Psoas muscle (tissue), 8 donors: ENCODE results near the gene PRORP. TPM values are rescaled to one million over a fixed set of nuclear protein-coding genes. Genes with fewer than 3 reads are reported as not detected.

Source experiments
- ATAC-seq, 4 donors: fragments of 200-7000 bp; cut with Tn5 transposase; one replicate each; pipeline ENCODE4 v1.9.1; 2020; ENCODE audit warnings: moderate library complexity in 3 of 4, mild to moderate bottlenecking in 2 of 4
- DNase-seq, 2 donors: peaks; one replicate each; pipeline ENCODE4 v3.0.0-alpha.2; 2020
- H3K27ac ChIP-seq: fragments of 200-600 bp; one replicate; pipeline ENCODE4 v1.8.0; 2022
- H3K27me3 ChIP-seq, 3 donors: fragments of 200-600 bp in 1 of 3; one replicate each; pipeline versions ENCODE4 v1.6.1 to v1.8.0; 2013 to 2022; ENCODE audit warnings: low read length in 2 of 3, mild to moderate bottlenecking in 2 of 3, moderate library complexity in 1 of 3; ENCODE audit not compliant: insufficient read depth in 3 of 3
- H3K36me3 ChIP-seq, 2 donors: fragments of 200-600 bp in 1 of 2; one replicate each; pipeline versions ENCODE4 v1.6.1 to v1.8.0; 2013 to 2022; ENCODE audit warnings: low read depth in 1 of 2, mild to moderate bottlenecking in 1 of 2, moderate library complexity in 1 of 2; ENCODE audit not compliant: insufficient read depth in 1 of 2
- H3K4me1 ChIP-seq: fragments of 200-600 bp; one replicate; pipeline ENCODE4 v1.8.0; 2022
- H3K4me3 ChIP-seq: fragments of 200-600 bp; one replicate; pipeline ENCODE4 v1.8.0; 2022; ENCODE audit warnings: mild to moderate bottlenecking
- H3K9me3 ChIP-seq: fragments of 200-600 bp; one replicate; pipeline ENCODE4 v1.8.0; 2022
- WGBS, 3 donors: extraction: QIAGEN DNeasy Blood & Tissue Kit; methylation state at CpG; one replicate each; pipeline versions ENCODE4 v1.1.6 to v1.1.7; 2013; 5-methylcytosine and 5-hydroxymethylcytosine counted together
- intact Hi-C, 2 donors: fragments of 100-400 bp; cut with DNase I; formaldehyde crosslinking; loops; one replicate each; pipeline versions ENCODE4 v1.11.0 to v1.14.2; 2022
- polyA plus RNA-seq, 3 donors: library from polyadenylated mRNA; stranded (reverse); fragments of 200-250 nt; gene quantifications; one replicate each; pipeline ENCODE4 v1.2.3, GENCODE V29; 2013
- total RNA-seq, 4 donors: library from RNA; stranded (reverse); fragmentation: NEBNext Ultra II Directional in 2 of 4; extraction: Animal tissue kit (Norgen Biotek cat#: 25700) in 2 of 4; gene quantifications; one replicate each; pipeline versions ENCODE4 v1.2.1 to v1.2.4, GENCODE V29; 2021 to 2023
- TF ChIP-seq, protein P1 (sequence below): fragments of 200-600 bp; IDR thresholded peaks from one replicate; pipeline ENCODE4 v1.8.0; 2022; ENCODE audit warnings: antibody characterized with exemption
- donor health status: healthy with polysubstance abuse.
- donor health status: DM: no; HTN: no; CAD: no; lungs with moderate emphysema.
- donor health status: Bipolar disorder and iron deficiency.
- donor health status: healthy.
- donor health status: DM: yes; HTN: yes; CAD: no.
- donor health status: DM: no; HTN: no; CAD: no.
- donor health status: DM: no; HTN: no; CAD: no.
- donor health status: DM: yes; HTN: yes; CAD: no.

PRORP gene
- total and polyA plus RNA-seq, 7 donors, result 11.3 to 23.5 (median 17.7) TPM

DNA sequence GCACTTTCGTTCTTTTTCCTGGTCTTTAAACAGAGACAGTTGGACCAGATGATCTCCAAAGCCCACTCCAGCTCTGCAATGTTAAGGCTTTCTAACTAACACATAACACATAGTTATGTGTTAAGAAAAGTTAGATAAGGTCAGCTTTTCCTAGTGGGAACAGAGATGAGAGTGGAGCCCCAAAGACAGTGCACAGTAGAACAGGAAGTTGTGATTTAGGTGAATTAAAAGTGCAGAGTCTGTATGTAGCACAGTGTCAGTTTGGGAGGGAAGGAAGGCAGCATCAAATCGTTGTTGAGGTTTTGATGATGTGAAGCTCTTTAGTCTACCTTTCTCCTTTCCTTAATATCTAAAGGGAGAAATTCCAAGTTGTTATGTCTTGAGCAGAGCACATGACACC is 31.7 kb downstream of the PRORP start:
- ATAC-seq (no peak), DNase-seq (no peak)
- Histone ChIP-seq H3K36me3 (peaks cover 1 to 4% of the 10 kb centered on the region in 2 donors), H3K4me1 (peaks cover 6% of the 10 kb centered on the region), H3K4me3 (no peak overlapping the region), H3K9me3 (no peaks in the 10 kb centered on the region), H3K27me3 (no peaks in the 10 kb centered on the region), H3K27ac (no peak overlapping the region)
- TF ChIP-seq, protein P1, sequence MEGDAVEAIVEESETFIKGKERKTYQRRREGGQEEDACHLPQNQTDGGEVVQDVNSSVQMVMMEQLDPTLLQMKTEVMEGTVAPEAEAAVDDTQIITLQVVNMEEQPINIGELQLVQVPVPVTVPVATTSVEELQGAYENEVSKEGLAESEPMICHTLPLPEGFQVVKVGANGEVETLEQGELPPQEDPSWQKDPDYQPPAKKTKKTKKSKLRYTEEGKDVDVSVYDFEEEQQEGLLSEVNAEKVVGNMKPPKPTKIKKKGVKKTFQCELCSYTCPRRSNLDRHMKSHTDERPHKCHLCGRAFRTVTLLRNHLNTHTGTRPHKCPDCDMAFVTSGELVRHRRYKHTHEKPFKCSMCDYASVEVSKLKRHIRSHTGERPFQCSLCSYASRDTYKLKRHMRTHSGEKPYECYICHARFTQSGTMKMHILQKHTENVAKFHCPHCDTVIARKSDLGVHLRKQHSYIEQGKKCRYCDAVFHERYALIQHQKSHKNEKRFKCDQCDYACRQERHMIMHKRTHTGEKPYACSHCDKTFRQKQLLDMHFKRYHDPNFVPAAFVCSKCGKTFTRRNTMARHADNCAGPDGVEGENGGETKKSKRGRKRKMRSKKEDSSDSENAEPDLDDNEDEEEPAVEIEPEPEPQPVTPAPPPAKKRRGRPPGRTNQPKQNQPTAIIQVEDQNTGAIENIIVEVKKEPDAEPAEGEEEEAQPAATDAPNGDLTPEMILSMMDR, result no peak
- WGBS, 3 donors, result 75 to 84% (median 83%) methylated on average over 2 of the region's 2 CpGs
- intact Hi-C loops, result no loop called here

DNA sequence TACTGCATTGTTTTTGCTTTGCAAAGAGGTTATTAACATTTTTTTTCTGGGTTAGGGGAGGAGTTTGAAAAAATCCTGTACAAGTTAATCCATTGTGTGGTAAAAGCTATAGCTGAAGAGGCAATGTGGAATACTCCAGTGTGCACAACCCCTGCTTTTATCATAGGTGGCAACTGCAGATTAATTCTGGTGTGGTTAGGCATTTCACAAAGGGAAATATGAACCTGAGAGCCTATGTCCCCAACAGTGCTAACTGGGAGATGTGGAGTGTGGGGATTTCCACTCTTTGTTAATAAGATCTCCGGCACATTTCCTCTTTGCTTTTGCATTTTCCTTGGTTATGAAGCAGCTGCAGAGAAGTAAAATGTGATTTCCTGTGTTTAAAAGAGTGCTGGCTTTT is 33.6 kb downstream of the PRORP start:
- ATAC-seq (peak in 1 of 4 donors; percentile 45), DNase-seq (no peak)
- Histone ChIP-seq H3K27ac (no peak overlapping the region), H3K4me1 (peaks cover 6% of the 10 kb centered on the region), H3K27me3 (no peaks in the 10 kb centered on the region), H3K4me3 (no peak overlapping the region), H3K9me3 (no peaks in the 10 kb centered on the region), H3K36me3 (peaks cover 2 to 5% of the 10 kb centered on the region in 2 donors)
- TF ChIP-seq, protein P1, result no peak
- intact Hi-C loops, result no loop called here
- 8 to 21% (median 15%) methylated on average over 1 of the region's 1 CpG for WGBS, 3 donors

DNA sequence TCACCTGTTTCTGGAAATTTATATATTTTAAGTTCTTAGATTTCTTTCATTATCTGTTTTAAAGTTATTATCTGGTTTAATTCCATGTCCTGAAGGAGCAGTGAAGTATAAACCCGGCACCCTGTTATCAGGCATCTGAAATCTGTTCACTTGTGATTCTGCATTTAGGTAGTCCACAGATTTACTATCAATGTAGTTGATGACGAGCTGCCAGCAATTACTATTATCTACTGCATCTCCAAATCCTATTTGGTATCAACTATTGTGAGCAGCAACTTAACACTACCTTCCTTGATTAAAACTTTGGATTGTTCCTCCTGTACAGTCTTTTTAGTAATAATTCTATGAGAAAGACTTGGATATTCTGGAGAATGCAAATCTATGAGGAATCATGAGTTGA is 36.1 kb downstream of the PRORP start:
- no peak overlapping the region for H3K4me3 ChIP-seq
- H3K4me1 ChIP-seq, result peaks cover 6% of the 10 kb centered on the region
- TF ChIP-seq, protein P1, result no peak
- intact Hi-C loops, result no loop called here
- no peak overlapping the region for H3K27ac ChIP-seq
- peaks cover 2 to 5% of the 10 kb centered on the region in 2 donors for H3K36me3 ChIP-seq
- WGBS, 3 donors, result 95 to 97% (median 97%) methylated on average over 2 of the region's 2 CpGs
- no peaks in the 10 kb centered on the region for H3K9me3 ChIP-seq
- ATAC-seq (no peak), DNase-seq (no peak)
- no peaks in the 10 kb centered on the region for H3K27me3 ChIP-seq

DNA sequence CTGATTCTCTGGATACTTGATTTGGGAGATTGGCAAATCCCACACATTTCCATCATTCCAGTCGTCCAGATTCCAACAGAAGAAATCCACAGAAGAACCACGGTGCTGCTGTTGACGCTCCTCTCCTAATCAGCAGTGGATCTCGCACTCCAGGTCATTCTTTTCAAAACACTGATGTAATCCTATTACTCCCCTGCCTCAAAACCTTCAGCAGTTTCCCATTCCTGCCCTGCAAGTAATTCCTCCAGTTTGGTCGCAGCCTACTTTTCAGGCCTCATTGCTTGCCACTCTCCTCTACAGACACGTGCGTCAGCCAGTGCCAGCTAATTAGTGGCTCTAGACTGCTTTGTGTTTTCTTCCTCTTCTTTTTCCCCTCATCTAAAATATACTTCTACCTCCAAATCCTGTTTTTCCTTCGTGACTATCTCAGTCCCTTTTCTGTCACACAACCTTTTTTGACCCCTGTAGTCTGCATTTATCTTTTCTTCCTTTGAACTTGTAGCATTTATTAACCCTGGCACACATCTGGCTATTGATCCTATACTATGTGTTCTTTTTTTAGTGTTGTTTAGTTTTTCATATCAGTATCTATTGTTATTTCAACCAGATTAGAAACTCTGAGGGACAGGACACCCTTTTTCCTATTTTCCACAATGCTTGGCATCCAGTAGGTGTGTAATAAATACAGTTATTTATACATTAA is 36.8 kb downstream of the PRORP start:
- Histone ChIP-seq H3K36me3 (peaks cover 2 to 5% of the 10 kb centered on the region in 2 donors), H3K4me3 (no peak overlapping the region), H3K27me3 (no peaks in the 10 kb centered on the region), H3K4me1 (peaks cover 6% of the 10 kb centered on the region), H3K9me3 (no peaks in the 10 kb centered on the region), H3K27ac (no peak overlapping the region)
- TF ChIP-seq, protein P1, result no peak
- intact Hi-C loops, result no loop called here
- 84 to 85% (median 85%) methylated on average over 8 of the region's 8 CpGs for WGBS, 3 donors
- ATAC-seq, result no peak
- no peak for DNase-seq
